Measurements from ENCODE around the gene MINPP1.

DNA sequence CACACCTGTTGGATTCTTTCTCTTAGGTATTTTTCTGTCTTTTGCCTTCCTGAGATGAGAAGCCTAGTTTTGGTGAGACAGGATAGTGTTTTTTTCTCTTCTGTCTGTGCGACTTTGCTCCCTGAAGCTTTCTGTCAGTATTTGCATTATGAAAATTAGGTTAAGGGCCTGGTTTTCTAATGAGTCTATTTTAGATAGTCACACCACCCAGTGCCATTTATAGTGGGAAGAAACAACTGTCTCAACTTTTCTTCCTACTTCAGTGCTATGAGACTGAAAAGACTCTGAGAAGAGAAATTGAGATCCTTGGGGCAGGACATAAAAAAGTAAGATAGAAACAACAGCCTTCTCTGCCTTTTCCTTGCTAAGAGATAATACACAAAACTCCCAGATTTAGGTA is 53.6 kb downstream of the MINPP1 start:
- TF ChIP-seq, protein P1, sequence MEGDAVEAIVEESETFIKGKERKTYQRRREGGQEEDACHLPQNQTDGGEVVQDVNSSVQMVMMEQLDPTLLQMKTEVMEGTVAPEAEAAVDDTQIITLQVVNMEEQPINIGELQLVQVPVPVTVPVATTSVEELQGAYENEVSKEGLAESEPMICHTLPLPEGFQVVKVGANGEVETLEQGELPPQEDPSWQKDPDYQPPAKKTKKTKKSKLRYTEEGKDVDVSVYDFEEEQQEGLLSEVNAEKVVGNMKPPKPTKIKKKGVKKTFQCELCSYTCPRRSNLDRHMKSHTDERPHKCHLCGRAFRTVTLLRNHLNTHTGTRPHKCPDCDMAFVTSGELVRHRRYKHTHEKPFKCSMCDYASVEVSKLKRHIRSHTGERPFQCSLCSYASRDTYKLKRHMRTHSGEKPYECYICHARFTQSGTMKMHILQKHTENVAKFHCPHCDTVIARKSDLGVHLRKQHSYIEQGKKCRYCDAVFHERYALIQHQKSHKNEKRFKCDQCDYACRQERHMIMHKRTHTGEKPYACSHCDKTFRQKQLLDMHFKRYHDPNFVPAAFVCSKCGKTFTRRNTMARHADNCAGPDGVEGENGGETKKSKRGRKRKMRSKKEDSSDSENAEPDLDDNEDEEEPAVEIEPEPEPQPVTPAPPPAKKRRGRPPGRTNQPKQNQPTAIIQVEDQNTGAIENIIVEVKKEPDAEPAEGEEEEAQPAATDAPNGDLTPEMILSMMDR (IDR thresholded peaks at IDR 0.05 in 8 of 11, conservative IDR thresholded peaks at IDR 0.05 in 3 of 11) = no peak
- TF ChIP-seq POLR2AphosphoS5 (IDR thresholded peaks at IDR 0.05) (no peak), POLR2A (IDR thresholded peaks at IDR 0.05) (no peak)
